ENCODE results near the gene NUDT19.
"Not testable (repeated sequence)": the region's sequence is repeated elsewhere in the genome, so short reads cannot be mapped to it uniquely, and the experiment has no call there.

DNA sequence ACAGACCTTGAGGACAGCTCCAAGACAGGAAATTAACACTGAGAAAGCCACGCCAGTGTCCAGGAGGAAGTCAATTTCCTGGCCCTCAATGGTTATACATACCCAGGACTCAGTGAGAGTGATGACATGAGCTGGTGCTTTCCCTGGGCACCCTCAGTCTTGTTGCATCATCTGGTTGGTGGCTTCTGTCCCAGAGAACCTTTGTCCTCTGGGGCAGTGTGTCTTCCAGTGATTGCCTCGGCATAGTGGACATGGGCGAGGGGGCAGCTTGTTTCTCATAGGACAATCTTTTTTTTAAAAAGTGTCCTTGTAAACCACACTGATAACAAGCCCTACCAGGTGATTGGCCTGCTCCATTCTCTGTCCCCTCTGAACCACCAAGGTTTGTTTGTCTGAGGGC lies 5.2 kb downstream of the NUDT19 start:
- TF ChIP-seq, protein P1, sequence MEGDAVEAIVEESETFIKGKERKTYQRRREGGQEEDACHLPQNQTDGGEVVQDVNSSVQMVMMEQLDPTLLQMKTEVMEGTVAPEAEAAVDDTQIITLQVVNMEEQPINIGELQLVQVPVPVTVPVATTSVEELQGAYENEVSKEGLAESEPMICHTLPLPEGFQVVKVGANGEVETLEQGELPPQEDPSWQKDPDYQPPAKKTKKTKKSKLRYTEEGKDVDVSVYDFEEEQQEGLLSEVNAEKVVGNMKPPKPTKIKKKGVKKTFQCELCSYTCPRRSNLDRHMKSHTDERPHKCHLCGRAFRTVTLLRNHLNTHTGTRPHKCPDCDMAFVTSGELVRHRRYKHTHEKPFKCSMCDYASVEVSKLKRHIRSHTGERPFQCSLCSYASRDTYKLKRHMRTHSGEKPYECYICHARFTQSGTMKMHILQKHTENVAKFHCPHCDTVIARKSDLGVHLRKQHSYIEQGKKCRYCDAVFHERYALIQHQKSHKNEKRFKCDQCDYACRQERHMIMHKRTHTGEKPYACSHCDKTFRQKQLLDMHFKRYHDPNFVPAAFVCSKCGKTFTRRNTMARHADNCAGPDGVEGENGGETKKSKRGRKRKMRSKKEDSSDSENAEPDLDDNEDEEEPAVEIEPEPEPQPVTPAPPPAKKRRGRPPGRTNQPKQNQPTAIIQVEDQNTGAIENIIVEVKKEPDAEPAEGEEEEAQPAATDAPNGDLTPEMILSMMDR (IDR thresholded peaks at IDR 0.05), result not testable (repeated sequence)
- TF ChIP-seq POLR2A (IDR thresholded peaks at IDR 0.05), result not testable (repeated sequence)
